Activated CD8-positive, alpha-beta memory T cell treated with anti-CD3 and anti-CD28 coated beads for 4 hours (primary cell): ENCODE results near the gene FOXJ1.

Experiments used
- DNase-seq, 2 donors: peaks; one replicate each; pipeline ENCODE4 v3.0.0-alpha.2; 2020; ENCODE audit warnings: low read depth in 2 of 2

FOXJ1 gene

DNA sequence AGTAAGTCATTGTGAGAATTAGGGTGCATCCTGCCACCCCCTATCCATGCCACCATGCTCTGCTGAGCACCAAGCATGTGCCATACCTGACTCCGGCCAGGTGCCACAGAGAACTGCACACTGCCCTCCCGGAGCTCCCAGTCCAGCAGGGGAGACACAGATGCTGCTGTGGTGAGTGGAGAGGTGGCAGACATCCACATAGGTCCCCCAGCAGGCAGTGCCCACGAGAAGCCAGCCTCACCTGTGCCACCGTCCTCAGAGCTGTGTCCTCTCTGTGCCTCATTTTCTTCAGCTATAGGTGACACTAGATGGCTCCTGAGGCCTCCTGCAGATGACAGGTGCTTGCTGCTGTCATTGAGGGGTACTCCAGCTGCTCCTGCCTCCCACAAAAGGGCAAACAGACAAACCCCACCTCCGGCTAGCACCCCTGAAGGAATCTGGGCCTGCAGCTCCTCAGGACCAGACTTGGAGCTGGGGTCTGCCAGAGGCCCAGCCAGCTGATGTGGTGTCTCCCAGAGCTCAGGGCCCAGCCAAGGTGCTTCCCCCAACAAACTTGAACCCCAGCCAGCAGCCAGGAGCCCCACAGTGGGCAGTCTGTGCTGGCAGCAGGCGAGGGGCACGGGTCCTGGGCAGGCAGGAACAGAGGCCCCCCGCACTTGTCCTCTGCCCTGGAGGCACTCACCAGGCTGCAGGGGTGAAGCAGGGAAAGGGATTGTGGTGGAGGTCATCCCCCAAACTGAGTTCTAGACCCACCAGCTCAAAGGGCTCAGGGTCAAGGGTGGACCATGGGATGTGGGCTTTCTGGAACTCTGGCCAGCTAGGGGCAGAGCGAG lies 17.1 kb downstream of the FOXJ1 start:
- DNase-seq: no peak

DNA sequence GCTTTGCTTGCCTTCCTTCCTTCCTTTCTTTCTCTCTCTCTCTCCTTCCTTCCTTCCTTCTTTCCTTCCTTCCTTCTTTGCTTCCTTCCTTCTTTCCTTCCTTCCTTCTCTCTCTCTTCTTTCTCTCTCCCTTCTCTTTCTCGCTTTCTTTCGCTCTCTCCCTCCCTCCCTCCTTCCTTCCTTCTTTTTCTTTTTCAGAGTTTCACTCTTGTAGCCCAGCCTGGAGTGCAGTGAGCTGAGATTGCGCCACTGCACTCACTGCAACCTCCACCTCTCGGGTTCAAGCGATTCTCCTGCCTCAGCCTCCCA lies 17.9 kb downstream of the FOXJ1 start:
- DNase-seq: no peak

DNA sequence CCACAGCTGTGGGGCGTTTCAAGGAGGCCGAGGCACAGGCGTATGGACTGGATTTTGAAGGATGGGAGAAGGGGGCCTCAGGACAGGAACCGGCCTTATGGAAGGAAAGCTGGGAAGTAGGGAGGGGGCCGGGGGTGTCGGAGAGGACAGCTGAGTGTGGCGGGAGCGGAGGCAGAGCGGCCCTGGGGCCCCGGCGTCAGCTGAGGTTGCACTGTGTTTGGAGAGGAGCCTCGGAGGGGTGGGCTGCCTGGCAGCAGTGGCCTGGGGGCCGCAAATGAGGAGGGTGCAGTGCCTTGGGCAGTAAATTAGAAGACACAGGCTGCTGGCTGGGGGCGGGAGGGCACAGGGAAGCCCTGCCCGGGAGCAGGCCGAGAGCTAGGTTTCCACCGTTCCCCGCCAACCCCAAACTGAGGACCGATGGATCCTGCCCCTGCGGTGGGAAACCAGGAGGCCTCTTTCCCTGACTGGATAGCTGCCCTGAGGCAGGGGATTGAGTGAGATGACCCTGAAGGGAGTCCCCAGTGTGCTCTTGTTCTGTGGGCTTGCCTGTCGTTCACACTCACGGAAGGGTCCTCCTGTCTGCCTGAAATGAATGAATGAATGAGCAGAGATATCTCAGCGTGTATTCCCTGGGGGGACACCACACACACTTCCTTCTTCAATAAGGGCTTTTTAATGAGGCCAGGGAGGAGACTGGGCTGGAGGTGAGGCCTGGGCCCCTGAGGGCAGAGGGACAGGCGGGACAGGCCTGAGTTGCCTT lies 18.4 kb downstream of the FOXJ1 start:
- DNase-seq: no peak

DNA sequence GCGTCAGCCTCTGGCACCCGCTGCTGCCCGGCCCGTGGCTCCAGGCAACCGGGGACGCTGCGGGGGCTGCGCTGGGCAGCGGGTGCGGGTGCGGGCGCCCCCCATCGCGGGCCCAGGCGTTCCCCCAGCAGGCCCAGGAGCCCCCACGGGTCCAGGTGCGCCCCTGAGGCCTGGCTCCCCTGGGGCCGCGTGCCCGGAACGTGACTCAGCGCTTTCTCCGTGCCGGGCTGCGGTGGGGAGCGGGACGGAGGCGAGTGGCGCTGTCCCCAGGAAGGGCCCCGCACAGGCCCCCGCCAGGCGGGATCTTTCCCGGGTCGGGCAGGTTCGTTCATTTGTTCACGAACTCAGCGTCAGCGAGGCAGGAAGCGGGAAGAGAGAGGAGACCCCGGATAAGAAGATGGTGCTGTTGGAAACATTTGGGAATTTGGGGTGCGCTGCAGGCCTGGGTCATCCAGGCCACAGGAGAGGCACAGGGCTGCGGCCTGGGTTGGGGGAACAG lies 19.1 kb downstream of the FOXJ1 start:
- DNase-seq: no peak

DNA sequence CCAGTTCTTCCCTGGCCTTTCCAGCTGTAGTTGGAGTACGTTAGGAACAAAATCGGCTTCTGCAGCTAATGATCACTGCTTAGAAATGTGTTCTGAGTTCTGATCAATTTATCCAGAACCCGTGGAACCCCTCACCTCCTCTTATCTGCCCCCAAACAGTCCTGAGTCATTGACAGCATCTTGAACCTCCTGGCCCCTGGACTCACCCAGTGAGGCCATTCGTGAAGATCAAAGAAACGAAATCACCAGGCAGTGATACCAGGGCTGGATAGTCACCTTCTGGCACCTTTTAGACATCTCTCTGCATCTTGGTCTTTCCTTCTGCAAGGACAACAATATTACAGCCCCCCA lies 20.4 kb downstream of the FOXJ1 start:
- no peak for DNase-seq

DNA sequence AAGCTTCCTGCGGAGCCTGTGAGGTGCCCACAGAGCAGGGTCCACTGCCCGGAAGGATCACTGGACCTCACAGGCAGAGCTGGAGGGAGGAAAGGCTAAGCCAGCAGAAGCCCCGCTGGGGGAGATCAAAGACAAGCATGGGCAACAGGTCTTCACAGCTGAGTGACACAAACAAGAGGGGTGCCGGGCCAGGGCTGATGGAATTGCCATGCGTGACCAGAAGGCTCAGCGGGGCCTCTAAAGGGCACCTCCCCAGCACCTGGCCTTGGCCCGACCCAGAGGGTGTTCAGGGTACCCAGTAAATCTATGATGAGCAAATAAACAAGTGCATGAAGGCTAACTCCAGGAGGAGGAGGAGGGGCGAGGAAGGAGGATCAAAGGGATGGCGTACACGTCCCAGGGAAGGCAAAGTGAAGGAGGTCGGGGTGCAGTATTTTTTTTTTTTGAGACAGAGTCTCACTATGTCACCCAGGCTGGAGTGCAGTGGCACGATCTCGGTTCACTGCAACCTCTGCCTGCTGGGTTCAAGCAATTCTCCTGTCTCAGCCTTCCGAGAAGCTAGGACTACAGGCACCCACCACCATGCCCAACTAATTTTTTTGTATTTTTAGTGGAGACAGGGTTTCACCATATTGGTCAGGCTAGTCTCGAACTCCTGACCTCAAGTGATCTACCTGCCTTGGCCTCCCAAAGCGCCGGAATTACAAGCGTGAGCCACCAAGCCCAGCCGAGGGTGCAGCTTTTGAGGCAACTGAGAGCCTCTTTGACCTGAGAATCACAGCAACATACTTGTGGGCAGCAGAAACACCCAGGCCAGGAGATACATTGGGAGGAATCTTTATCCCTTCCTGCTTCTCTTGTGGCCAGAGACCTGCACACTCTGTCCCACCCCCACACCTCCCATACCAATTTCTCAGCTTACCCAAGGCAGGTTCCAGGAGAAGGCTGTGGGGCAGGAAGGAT lies 21.4 kb downstream of the FOXJ1 start:
- no peak for DNase-seq

DNA sequence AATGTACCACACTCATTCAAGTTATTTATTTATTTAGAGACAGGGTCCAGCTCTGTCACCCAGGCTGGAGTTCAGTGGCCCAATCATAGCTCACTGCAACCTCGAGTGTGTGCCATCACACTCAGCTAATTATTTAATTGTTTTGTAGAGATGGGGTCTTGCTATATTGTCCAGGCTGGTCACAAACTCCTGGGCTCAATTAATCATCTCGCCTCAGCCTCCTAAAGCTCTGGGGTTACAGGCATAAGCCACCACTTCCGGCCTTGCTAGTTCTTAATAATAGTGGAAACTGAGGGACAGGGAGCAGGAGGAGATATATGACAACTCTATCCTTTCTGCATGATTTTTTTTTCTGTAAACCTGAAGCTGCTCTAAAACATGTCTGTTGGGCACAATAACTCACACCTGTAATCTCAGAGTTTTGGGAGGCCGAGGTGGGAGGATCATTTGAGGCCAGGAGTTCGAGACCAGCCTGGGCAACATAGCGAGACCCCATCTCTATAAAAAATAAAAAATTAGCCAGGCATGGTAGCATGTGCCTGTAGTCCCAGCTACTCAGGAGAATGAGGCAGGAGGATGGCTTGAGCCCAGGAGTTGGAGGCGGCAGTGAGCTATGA lies 25.8 kb downstream of the FOXJ1 start:
- DNase-seq: no peak

DNA sequence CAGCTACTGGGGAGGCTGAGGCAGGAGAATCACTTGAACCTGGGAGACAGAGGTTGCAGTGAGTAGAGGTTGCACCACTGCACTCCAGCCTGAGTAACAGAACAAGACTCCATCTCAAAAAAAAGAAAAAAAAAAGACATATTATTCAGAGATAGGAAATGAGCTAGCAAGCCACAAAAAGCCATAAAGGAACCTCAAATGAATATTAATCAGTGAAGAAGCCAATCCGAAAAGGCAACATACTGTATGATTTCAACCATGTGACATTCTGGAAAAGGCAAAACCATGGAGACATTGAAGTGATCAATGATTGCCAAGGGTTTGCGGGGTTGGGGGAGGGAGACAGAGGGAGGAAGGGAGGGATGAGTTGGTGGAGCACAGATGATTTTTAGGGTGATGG lies 29.1 kb downstream of the FOXJ1 start:
- no peak for DNase-seq

DNA sequence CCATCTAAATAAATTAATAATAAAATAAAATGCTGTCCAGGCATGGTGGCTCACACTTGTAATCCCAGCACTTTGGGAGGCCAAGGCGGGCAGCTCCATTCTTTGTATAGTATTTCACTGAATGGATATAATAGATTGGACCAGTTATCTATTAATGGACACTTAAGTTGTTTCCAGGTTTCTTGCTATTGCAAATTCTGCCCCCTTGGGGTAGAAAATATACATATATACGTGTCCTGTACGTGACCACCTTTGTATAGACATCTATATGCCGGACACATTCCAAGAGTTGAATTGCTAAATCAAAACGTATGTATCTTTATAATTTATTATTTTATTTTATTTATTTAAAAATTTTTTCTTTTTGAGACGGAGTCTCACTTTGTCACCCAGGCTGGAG lies 33.5 kb downstream of the FOXJ1 start:
- no peak for DNase-seq

DNA sequence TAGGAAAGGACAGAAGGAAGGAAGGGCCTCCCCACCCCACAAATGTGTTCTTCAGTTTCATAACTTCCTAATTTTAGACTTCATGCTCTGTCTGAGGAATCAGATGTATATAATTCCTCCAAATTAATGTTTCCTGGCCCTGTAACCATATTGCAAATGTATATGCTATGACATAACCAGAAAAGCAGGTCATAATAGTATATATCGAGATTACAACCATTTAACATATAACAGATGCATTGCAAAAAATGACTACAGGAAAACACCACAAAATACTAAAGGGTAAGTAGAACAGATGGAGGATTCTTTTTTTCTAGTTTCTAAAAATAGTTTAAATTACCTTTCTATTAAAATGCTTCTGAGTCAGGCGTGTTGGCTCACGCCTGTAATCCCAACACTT lies 34.3 kb downstream of the FOXJ1 start:
- DNase-seq: no peak

DNA sequence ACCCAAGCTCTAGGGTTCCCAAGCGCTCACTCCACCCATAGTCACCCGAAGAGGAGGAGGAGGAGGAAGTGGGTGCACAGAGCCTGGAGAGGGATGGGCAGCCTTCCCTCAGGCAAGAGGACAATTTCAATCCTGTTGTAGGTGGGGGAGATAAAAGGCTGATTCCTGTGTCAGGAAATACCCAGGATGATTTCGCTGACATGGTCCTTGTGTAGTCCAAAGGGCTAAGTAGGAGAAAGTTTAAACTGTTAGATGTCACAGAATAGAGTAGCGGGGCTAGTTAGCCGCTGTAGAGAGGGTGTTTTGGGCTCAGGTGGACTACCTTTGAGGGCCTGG lies 36.2 kb downstream of the FOXJ1 start:
- no peak for DNase-seq

DNA sequence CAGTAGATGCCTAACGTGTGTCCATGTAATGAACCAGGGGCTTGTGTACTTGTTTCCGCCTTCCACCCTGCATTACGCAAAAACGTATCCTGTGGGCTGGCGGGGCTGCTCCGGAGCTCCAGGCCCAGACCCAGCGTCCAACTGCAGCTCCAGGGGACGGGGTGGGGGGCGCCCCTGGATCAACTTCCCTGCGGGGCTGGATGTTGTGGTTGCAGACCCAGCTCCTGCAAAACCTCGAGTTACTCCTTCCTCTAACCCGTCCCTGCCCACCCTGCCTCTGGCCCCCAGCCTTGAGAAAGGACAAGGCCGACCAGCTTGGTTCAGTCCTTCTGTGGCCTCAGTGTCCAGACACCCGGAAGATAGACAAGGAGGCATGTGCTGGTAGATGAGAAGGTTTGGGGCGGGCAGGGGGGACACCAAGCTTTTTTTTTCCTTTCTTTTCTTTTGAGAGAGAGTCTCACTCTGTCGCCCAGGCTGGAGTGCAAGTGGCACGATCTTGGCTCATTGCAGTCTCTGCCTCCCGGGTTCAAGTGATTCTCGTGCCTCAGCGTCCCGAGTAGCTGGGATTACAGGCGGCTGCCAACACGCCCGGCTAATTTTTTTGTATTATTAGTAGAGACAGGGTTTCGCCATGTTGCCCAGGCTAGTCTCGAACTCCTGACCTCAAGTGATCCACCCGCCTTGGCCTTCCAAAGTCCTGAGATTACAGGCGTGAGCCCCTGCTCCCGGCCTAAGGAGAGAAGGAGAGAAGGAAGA lies 36.7 kb downstream of the FOXJ1 start:
- no peak for DNase-seq

DNA sequence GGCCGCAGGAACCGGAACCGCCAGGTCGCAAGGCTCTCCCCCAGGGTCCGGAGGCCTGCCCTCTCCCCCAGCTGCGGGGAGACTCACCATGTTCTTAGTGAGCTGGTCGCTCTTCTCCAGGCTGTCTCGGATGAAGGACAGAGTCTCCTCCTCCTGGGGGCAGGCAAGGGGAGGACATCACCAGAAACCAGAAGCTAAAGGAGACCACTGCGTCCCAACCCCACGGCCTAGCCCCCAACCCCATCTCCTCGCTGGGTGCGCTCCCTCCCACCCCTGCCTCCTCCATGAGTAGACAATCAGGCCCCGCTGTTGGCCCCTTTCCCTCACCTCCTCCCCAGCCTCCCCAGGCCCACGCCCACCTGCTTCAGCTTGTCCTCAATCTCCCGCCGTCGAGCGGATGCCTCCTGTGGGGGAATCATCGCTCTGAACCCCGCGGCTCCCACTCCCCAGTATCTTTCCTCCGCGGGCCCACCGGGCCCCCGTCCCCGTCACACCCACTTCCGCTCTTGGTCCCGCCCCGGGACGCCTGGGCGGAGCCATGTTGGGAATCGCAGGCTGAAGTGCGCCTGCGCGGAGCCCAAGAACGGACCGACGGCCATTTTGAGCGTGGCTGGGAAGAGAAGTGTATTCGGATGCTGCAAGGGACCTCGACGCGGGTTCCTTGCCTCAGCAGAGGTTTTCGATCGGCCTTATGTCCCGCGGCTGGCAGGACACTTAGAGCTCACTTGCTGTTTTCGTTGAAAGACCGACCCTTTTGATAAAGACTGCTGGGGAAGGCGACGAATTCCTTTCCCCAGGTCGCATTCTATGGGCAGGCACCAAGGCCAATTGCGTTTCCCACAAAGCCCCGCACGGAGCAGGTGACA lies 37.5 kb downstream of the FOXJ1 start, which contains the start of gene EXOC7:
Gene EXOC7, minus strand, starts transcription at position 514 of the 866 bp plus-strand sequence. Its CDS starts 95 bp downstream, at position 419.
- peak; percentile 82 to 87 for DNase-seq

DNA sequence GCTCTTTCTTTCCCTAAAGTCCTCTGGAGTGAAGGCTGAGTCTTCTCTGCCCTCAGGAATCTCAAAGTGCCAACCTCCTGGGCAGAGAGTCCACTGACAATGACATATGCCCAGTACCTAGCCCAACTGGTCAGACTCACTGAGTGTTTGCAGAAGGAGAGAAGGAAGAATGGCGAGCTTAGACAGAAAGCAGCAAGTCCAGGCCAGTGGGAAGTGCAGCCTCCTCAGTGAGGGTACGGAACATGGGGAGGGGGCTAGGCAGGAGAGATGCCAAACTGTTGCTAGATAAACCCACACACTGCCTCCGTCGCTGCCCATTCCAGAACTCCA lies 38.1 kb downstream of the FOXJ1 start:
- DNase-seq: no peak

DNA sequence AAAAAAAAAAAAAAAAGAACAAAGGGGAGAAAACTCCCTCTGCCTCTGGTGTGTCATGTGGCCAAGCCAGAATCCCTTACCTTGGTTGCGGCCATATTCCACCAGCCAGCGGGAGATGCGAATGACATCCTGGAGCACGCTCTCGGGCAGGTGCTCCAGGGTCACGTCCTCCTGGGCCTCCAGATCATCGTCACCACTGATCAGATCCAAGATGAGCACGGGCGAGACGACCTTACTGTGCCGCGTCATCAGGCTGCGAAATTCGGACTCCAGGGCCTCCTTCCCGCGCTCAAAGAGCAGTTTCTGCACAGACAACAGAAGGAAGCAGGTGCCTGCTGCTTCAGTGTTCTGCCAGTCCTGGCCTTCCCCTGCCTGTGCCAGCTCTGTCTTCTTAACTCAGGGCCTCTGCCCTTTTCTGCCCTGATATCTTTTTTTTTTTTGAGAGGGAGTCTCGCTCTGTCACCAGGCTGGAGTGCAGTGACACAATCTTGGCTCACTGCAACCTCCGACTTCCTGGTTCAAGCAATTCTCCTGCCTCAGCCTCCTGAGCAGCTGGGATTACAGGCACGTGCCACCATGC lies 43.2 kb downstream of the FOXJ1 start:
- no peak for DNase-seq

DNA sequence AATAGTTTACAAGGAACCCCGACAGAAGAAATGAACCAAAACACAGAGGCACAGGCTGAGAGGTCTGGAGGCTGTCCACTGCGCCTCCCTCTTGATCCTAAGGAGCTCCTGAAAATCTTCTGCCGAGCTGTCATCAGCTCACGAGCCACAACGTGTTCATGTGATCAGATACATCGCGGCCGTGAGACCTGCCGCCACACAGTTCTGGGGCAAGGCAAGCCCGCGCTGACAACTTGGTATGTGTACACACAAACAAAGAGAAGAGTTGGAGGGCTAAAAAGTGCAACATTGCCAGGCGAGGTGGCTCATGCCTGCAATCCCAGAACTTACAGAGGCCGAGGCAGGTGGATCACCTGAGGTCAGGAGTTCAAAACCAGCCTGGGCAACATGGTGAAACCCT lies 45.1 kb downstream of the FOXJ1 start:
- no peak for DNase-seq

DNA sequence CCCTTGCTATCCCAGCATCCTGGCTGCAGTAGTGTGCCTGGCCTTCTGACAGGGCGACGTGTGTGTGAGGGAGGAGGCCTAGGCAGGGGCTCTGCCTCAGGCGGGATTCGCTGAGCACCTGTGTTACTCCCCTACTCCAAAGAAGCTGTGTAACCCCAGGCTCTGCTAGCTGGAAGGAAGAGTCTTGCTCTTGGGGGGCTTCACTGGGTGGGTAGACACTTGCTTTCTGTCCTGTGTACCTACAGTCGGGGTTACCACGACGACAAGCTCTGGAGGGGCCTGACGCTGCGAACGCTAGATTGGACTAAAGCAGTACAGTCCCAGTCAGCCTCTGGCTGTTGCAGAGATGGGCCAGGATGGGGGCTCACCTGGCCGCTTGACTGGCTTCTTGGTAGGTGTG lies 47.0 kb downstream of the FOXJ1 start:
- DNase-seq: no peak

DNA sequence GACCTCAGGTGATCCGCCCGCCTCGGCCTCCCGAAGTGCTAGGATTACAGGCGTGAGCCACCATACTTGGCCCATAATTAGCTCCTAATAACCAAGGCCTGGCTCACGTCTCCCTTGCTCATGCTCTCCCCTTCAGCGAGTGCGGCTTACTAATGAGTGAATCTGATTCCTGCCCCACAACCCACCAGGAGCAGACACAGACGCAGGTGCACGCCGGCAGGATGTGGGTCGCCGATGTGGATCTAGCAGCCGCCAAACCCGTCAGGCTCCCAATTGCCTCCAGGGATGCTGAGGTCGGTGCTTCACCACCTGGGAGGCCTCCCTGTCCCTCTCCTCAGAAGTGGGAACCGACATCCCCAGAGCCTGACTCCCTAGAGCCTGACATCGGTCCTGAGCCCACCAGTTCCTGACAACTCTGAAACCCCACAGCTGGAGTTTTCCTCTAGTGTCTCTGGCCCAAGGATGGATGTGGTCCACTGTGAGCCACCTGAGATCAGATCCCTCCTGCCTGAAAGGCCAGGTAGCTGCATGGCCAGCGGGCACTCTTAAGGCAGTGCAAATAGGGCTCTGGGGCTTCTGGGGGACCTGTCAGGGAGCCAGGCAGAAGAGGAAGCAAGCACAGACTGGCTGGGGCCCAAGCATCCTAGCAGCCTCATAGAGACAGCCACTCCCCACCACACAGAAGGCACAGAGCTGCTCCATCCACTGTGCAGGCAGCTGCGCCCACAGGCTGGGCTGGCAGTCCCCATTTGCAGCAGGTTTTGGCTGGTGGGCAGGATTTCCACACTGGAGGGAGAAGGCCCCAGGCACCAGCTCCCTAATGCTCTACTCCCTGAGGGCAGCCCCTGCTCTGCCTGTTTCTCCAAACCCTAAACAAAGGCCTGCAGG lies 48.3 kb downstream of the FOXJ1 start:
- DNase-seq: no peak
